Smooth muscle cell of the pulmonary artery (primary cell): ENCODE measurements around the gene SLC52A3. TPM values are rescaled to one million over a fixed set of nuclear protein-coding genes. Genes with fewer than 3 reads are reported as not detected.

Experiments used
- total RNA-seq: library from RNA; depleted of rRNA; stranded (reverse); fragments of >200 nt; gene quantifications from 2 replicates; pipeline ENCODE4 v1.2.3, GENCODE V29; 2014

The SLC52A3 gene
- not detected in 2 replicates for total RNA-seq

DNA sequence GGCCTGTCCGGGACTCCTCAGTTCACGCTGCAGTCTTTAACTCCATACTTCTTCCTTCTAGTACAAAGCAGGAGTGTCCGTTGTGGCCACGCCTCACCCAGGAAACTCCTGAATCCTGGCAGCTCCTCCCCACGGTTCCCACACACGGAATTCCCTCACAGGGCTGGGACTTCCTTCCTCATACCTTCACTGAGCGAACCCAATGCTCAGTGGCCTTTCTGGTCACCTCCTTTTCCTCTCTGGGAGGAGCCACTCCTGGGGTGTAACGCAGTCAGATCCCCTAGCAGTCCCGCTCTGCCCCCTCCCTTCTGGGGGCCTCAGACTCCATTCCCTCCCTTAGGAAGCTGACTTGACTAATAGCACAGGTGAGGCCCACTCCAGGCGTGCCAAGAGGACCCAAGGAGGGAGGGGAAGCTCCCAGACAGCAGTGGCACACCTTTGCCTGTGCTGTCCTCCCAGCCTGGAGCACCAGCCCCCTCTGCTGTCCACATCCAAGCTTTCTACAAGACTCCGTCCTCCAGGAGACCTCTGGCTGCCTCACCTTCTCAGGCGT, at the start of gene SLC52A3:
Gene SLC52A3, minus strand, starts transcription at position 75 of the 553 bp plus-strand sequence. CDS start 2,726 bp downstream, outside the sequence.

Other genes starting within 250 kb of the SLC52A3 start
- gene CSNK2A1, start 224.7 kb downstream of the SLC52A3 start, total RNA-seq: 153 and 156 TPM in 2 replicates
- not detected in 2 replicates for gene TCF15, start 158.2 kb downstream of the SLC52A3 start, total RNA-seq
- gene SRXN1, start 115.3 kb downstream of the SLC52A3 start, total RNA-seq: 68.8 and 104 TPM in 2 replicates
- gene SCRT2, start 92.7 kb downstream of the SLC52A3 start, total RNA-seq: not detected in 2 replicates
- 2.1 and 2.5 TPM in 2 replicates for gene FAM110A, start 65.2 kb upstream of the SLC52A3 start, total RNA-seq
- not detected in 2 replicates for gene ANGPT4, start 147.8 kb upstream of the SLC52A3 start, total RNA-seq
- gene RSPO4, start 233.8 kb upstream of the SLC52A3 start, total RNA-seq: 0.46 TPM in 1 of 2 replicates, not detected in the other